ENCODE results near the gene NATD1.
A peak's percentile ranks its signal among the peaks of the same experiment; 100 is the strongest.
"Not testable (repeated sequence)": the region's sequence is repeated elsewhere in the genome, so short reads cannot be mapped to it uniquely, and the experiment has no call there.

Gene NATD1

DNA sequence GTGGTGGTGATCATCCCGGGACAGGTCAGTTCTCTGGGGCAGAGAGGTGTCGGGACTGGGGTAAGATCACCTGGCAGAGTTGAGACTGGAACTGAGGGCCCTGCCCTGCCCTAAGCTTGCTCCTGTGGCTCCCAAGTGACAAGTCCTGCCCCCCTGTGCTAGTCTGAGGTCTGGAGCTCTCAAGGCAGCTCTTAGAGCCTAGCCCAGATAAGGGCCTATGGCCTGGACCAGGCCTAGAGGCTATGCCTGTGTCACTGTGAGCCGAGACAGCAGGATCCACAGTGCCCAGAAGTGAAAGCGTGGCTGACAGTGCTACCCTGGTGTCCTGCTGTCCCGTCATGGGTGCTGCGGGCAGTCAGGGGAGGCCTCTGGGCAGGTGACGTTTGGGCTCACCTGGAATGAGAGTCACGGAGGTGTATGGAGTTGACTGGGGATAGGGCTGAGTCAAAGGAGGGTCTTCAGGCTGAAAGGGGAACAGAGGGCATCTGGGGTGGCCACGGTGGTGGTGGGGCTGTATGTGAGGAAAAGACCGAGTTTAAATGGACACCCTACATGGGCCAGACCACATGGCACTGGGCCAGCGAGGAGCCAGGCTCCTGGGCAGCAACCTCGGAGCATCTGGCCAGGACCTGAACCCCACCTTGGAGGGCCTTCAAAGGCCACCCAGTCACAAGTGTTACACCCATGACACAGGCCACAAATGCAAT is 5.5 kb downstream of the NATD1 start:
- DNase-seq (ENCODE audit: low read depth in 2 of 2) = no peak

DNA sequence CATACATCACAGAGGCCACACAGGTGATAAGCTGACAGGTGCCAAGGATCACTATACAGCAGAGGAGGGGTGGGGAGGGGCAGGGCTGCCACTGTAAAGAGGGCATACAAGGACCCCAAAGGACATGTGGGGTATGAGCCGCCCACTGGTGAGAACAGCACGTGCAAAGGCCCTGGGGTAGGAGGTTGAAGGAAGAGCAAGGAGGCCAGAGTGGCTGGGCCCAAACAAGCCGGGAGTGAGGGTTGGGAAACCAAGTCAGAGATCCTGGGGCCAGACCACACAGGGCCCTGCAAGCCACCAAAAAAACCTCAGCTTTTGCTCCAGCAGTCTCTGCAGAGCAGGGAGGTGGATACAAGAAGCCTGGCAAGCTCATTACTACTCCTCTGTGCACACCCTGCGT is 6.5 kb downstream of the NATD1 start:
- no peak for DNase-seq (ENCODE audit: low read depth in 2 of 2)

DNA sequence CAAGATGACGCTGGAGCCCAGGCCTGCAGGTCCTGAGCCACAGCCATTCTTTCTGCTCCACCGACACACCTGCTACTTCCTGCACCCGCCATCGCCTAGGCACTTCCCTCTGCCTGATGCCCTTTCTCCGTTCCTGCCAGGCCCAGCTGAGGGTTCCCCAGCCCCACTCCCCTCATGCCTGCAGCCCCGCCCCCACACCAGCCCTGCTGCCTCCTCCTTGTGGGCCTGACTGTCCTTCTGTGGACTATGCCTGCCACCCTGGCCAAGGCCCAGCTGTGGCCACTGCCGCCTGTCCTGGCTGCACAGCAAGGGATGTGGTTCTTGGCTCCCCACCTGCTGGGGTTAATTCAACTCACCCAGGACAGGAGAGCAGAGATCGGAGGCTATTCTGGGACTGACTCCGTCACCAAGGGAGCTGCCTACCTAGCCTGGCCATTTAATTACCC is 7.5 kb downstream of the NATD1 start:
- DNase-seq (ENCODE audit: low read depth in 2 of 2) = no peak

DNA sequence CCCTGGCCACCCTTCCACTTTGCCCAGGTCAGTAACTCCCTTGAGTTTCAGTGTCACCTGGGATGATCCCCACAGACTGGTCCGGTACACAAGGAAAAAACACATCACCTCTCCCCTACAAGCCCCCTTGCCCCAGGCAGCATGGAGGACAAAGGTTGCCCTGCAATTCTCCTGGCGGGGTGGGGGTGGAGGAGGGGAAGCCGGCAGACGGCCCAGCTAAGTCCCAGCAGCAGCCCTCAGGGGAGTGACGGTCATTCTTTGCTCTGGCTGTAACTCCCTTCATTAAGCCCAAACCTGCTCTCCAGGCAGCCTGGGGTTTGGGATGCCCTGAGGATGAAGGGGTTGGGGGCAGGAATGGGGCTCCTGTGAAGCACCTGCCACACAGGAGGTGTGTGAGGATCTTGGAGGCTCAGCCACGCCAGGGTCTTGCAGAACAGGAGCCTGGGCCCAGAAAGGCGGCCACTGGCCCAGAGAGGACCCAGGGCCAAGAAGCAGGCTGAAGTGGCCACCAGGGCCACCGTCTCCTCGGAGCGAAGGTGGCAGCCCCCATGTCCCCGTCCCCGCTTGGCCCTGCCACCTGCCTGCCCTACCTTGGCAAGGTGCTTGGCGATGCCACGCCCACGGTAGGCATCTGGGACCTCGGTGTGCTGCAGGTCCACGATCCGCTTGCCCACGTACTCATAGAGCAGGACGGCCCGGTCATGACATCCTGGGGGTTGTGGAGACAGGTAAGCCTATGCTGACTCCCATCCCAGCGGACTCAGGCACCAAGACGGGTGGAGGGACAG is 9.5 kb downstream of the NATD1 start:
- no peak for DNase-seq (ENCODE audit: low read depth in 2 of 2)

DNA sequence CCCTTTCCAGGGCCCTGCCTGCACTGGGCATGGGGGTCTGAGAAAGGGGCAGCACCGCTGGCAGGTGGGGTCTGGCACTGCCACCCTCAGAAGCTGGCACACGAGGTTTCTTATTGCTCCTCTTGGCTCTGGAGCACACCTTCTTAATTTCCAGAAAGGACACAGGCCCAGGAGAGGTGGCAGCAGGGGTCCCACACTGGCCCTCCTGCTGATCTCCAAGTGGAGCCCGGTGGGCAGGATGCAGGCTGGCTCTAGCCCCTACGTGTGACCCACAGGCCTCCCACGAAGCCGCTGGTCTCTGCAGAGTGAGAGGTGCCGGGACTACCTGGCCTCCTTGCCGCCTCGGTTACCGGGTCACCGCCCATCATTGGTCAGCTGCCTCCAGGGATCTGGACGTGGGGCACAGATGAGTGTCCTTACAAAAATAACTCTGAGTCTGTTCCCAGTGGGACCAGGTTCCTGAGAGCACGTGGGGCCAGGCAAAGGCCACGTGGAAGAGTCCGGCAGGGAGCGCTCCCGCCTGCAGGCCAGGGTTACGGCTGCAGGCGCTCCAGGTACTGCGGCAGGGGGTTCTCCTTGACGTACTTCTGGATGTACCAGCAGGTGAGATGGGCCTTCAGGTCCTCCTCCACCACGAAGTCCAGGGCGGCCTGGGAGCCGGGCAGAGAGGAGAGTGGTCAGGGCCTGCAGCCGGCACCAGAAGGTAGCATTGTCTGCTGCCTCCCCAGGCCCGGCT is 10.3 kb downstream of the NATD1 start:
- no peak for DNase-seq (ENCODE audit: low read depth in 2 of 2)

DNA sequence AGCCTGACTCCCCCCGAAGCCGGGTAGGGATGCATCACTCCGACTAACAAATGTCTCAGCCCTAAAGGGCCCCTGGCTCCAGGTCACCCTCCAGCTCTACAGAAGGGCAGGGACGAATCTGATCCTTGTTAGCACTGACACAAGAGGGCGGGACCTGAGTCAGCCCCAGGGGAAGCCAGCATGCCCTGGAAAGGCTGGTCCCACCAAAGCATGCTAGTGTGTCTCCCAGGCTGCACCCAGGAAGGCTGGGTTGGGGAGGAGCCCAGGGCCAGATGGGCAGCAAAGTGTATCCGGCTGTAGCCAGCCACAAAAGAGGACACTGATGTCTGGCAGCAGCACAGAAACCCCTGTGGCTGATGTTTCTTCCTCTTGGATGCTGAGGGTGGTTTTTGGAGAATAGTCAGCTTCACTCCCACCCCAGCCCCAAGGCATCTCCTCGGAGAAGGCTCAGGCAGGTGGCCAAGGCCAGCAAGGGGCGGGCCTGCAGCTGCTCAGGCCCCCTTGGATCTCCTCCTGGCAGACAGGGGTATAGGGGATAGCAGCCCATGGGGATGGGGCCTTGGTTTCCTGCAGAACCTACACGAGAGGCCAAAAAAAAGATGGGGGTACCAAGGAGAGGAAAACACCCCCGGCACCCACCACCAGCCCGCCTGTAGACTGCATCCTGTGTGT is 11.0 kb downstream of the NATD1 start:
- DNase-seq (ENCODE audit: low read depth in 2 of 2) = no peak

DNA sequence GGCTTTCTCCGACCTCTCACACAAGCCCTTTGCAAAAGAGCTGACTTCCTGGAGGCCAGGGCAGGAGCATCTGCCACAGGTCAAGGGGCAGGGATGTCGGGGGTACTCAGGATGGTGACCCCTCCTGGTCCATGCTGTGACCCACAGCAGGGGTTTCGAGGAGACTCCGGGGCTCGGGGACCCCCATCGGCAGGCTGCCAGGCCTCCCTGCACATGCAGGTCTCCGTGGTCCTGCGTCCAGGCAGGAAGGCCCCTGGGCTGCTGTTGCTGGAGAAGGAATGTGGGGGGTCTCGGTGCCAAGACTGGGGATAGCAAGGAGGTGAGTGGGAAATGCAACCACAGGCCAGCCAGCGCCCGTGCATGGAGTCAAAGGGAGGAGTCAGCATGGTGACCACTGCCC is 11.6 kb downstream of the NATD1 start:
- DNase-seq (ENCODE audit: low read depth in 2 of 2) = no peak

DNA sequence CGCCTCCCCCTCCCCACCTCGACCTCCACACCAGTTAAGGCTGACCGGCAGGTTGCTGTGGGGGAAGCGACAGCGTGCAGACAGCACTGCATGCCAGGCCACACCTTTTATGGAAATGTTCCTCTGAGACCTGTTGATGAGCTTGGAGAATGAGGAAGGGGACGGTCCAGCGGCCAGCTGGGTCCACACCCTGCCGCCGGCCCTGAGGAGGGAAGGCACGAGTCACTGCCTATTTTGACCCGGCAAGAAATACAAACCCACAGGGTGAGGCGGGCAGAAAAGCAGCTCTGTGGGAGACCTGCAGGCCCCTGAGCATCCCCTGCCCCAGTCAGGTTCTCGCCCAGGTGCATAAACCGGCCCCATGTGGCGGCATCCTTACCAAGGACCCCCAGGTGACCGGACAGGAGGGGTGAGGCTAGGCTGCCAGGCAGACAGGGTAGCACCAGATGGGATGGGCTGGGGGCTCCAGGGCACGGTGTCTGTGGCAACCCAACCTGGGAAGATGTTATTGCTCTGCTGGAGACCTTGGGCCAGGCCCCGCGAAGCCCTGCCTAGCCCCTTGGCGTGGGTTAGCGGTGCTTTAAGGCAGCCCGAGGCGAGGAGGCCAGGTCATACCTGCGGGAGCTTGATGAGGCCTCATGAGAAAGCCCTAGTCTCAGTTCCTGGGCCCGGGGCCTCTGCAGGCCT is 12.7 kb downstream of the NATD1 start:
- DNase-seq (ENCODE audit: low read depth in 2 of 2) = no peak

DNA sequence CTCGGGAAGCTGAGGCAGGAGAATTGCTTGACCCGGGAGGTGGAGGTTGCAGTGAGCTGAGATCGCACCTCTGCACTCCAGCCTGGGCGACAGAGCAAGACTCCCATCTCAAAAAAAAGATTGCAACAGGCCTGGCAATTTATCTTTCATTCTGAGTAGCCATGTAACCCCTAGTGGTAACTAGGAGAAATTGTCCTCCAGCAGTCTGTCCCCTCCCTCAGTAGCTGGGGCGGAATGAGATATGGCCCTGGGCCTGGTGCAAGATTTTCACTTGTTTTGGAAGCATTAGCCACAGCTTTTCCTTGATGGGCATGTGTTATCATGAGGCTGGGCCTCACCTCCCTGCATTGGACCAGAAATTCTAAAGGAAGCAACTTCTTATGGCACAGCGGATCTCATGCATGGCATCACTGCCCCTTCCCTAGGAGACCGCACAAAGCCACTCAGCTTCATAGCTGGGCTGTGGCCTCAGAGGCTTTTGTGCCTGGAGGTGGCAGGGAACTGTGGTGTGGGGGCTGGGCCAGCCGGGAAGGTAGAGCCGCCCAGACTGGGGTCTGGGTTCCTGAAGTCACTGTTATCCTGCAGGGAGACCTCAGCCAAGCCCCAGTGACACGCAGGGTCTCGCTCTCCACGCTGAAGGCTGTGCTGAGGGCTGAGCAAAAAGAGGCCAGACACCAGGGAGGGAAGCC is 13.4 kb downstream of the NATD1 start:
- DNase-seq (ENCODE audit: low read depth in 2 of 2) = no peak

DNA sequence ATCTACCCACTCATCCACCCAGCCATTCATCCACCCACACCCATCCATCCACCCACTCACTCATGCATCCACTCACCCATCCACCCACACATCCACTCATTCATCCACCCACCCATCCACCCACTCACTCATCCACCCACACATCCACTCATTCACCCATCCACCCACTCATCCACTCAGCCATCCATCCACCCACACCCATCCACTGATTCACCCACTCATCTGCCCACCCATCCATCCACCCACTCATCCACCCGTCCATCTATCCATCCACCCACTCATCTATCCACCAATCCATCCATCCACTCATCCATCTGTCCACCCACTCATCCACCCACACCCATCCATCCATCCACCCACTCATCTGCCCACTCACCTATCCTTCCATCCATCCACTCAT is 17.3 kb downstream of the NATD1 start:
- no peak for DNase-seq (ENCODE audit: low read depth in 2 of 2)

DNA sequence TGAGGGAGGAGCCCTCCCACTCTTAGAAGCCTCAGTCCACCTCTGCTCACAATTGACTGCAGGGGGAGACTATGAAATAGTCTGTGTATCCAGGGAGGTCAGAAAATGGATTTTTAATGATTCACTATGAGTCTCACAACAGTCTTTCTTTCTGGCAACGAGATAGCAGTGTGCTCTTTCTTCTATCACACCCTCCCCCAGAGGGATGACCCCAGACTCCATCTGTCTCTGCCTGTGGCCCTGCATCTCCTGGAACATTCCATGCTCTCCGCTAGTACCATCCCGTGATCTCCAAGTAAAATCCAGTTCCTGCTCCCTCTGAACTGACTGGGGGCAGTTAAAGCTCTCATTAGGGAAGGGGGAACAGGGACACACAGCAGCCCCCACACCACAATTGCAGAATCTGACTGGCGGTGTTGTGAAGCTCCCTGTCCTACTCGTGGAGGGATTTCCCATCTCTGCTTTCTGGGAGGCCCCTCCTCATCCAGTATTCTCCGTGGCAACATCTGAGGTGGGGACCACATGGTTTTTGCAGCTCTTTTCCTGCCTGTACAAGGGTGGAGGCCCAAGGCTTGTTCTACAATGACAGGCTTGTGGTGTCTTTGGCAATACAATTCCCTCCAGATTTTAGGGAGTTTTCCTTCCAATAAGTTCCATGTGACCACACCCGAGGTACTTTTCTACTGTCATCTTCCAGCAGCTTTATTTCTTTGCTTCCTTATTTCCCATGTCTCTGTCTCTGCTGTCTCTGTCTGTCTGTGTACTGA is 19.4 kb downstream of the NATD1 start:
- no peak for DNase-seq (ENCODE audit: low read depth in 2 of 2)

DNA sequence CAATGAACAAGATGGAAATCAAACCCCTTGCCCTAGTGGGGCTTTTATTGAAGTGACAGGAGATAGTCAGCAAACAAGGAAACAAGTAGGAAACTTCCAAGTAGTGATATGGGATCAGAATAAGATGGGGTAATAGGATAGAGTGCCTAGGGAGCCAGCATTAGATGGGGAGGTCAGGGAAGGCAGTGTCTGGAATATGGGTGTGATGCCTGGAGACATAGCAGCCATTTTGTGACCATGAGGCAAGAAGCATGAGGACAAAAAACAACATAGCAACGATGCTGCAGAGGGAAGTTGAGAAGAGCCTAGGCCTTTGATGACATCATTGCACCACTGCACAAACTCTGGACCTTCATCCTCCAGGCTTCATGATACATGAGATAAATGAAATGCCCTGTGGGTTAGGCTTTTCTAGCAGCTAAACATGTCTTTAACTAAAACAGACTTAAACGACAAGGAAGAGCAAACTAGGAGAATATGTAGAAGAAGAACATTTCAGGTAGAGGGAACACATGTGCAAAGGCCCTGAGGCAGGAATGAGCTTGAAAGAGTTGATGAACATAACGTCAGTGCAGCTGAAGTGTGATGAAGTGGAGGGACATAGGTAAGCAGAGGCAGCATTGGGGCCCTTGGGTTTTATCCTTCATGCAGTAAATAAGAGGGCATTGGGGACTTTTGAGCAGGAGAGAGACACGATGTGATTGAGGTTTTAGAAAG is 21.0 kb downstream of the NATD1 start:
- DNase-seq (ENCODE audit: low read depth in 2 of 2) = no peak

DNA sequence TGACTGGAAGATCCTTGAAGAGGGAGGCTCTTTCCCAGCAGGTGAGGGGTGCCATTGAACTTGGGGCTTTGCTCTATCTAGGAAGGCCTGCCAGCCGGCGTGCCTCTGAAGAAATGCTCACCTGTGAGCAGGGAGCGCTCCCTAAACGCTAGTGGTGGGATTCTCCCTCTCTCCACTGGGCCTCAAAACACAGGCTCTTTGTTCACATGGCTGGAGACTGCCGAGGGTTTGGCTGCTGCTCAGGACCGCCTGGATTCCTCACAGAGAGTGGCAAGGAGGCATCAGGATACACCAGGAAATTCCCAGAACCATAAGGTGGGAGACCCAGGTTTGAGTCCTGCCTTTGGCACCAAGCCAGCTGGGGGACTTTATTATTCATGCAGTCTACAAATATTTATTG is 21.7 kb downstream of the NATD1 start:
- DNase-seq (ENCODE audit: low read depth in 2 of 2) = no peak

DNA sequence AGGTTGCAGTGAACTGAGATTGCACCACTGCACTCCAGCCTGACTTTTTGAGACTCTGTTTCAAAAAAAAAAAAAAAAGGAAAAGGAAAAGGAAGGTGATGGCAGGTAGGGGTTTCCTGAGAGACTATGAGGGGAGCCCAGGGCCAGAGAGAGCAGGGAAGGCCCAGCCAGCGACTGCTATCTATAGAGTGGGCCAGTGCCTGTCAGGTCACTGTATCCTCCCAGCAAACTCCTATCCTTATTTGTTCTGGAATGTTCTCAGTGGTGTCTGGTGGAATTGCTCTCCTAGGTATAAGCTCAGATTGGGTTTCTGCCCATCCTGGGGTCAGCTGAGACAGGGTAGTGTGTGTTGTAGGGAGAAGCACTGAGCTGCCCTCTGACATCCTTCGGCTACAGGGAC is 24.4 kb downstream of the NATD1 start:
- no peak for DNase-seq (ENCODE audit: low read depth in 2 of 2)

DNA sequence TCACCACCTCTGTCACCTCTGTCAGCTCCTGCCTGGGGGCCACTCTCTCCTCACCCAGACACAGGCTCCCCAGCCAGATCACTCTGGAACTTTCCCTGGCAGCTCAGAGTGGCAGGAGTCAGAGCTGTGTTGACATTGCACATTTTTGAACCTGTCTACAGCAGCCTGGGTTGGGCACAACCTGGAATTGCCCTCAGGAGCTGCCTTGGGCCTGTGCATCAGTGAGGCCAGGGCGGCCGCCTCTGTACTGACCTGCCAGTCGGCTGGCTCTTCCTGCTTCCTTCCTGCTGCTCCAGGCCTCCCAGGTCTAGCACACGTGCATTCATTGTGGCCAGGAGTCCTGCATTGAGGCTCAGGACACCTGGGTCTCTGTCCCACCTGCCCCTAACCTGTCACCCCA is 25.1 kb downstream of the NATD1 start:
- no peak for DNase-seq (ENCODE audit: low read depth in 2 of 2)

DNA sequence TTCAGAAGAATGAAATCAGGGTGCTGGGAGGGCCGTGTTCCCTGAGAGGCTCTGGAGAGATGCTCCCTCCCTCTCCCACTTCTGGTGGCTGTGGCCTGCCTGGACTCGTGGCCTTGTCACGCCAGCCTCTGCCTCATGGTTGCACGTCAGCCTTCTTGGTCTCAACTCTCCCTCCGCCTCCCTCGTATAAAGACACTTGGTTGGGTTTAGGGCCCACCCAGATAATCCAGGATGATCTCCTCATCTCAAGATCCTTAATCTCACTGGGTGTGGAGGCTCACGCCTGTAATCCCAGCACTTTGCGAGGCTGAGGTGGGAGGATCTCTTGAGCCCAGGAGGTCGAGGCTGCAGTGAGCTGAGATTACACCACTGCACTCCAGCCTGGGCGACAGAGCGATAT is 25.9 kb downstream of the NATD1 start:
- DNase-seq (ENCODE audit: low read depth in 2 of 2) = not testable (repeated sequence)

DNA sequence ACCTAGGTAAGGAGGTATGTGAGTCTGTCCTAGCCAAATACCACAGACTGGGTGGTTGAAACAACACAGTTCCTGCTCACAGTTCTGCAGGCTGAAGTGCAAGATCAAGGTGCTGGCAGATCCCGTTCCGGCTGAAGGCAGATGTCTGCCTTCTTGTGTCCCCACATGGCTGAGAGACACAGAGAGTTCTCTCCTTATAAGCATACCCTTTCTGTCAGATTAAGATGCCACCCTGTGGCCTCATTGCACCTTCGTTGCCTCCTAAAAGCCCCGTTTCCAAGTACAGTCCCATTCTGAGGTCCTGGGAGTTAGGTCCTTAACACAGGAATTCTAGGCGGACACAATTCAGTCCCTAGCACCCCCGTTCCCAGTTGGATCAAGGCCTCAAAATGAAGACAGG is 30.1 kb downstream of the NATD1 start:
- no peak for DNase-seq (ENCODE audit: low read depth in 2 of 2)

DNA sequence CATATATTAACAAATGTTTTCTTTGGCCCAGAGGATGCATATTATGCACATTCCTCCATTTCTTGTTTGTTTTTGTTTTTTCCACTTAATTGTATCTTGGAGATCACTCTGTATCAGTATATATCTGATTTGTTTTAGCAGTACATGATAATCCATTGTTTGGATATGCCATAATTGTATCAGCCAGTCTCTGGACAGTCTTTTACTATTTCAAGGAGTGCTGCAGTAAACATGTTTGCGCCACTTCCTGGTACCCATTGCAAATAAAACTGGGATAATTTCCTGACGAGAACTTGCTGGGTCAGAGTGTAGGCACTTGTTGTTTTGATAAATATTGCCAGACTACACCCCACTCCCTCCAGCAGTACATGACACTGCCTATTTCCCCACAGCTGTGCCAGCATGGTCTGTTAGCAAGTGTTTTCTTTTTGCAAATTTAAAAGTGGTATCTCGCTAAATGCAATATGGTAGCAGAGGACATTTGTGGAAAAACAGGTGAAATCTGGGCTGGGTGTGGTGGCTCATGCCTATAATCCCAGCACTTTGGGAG is 34.3 kb downstream of the NATD1 start:
- DNase-seq (ENCODE audit: low read depth in 2 of 2) = no peak

DNA sequence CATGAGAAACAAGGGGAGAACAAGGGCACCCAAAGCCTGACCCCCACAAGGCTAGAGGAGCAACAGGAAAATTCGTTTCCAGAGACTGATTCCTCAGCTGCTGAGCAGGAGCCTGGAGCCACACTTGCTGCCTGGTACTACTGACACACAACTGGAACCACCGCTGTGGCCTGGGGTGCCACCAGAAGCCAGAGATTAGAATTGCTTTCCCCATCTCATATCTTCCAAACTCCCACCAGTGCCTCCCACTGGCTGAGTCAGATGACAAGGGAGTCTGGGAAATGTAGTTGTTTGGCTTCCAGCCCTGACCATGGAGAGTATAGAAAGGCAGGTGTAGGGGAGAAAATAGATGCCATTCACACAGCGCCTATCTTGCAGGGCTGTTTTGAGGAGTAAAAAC is 35.1 kb downstream of the NATD1 start:
- DNase-seq (ENCODE audit: low read depth in 2 of 2) = peak in 1 of 2 experiments; percentile 14

Data from stimulated activated CD4-positive, alpha-beta T cell treated with anti-CD3 and anti-CD28 coated beads, Interleukin-12 subunit alpha, Interleukin-12 subunit beta, amount 100 ng/mL, for 24 hours (primary cell).